Measurements from ENCODE around the gene EPAS1. TPM values are rescaled to one million over a fixed set of nuclear protein-coding genes. Genes with fewer than 3 reads are reported as not detected.

EPAS1 gene
- total and polyA plus RNA-seq, 2 of the 13 experiments (the other 11 are each of a cell fraction or from before 2014, with no cell fraction given) = 47.1 to 182 TPM

- peak; percentile 52; the same call in 1 of the 2 replicates for TF ChIP-seq HOMEZ (CRISPR knock-in tag; IDR thresholded peaks at IDR 0.05; ENCODE audit: low read depth)
- TF ChIP-seq GABPB1 (CRISPR knock-in tag; IDR thresholded peaks at IDR 0.05) = peak; percentile 72
- 0 out of 2 replicates have a peak, but pooled peaks have one; percentile 72 for TF ChIP-seq LBX2 (CRISPR knock-in tag; IDR thresholded peaks at IDR 0.05; ENCODE audit: borderline replicate concordance)
- peak; percentile 55; the same call in 1 of the 2 replicates for TF ChIP-seq ZNF878 (CRISPR knock-in tag; IDR thresholded peaks at IDR 0.05)
- TF ChIP-seq ASH2L (IDR thresholded peaks at IDR 0.05; ENCODE audit: insufficient read length, low read depth, low read length) = peak; percentile 3
- TF ChIP-seq GMEB2 (CRISPR knock-in tag; IDR thresholded peaks at IDR 0.05; ENCODE audit: low read depth) = no peak
- no peak for TF ChIP-seq CREM (IDR thresholded peaks at IDR 0.05)
- no peak for TF ChIP-seq CREM (CRISPR knock-in tag; IDR thresholded peaks at IDR 0.05)
- TF ChIP-seq HHEX (CRISPR knock-in tag; IDR thresholded peaks at IDR 0.05) = no peak
- TF ChIP-seq ZNF614 (CRISPR knock-in tag; IDR thresholded peaks at IDR 0.05; ENCODE audit: borderline replicate concordance) = peak; percentile 75; the same call in 1 of the 2 replicates
- peak; percentile 54; the same call in 1 of the 2 replicates for TF ChIP-seq ZNF768 (CRISPR knock-in tag; IDR thresholded peaks at IDR 0.05)
- no peak for TF ChIP-seq DPF2 (CRISPR knock-in tag; IDR thresholded peaks at IDR 0.05; ENCODE audit: borderline replicate concordance, low read depth)
- no peak for TF ChIP-seq CREB3 (CRISPR knock-in tag; IDR thresholded peaks at IDR 0.05)
- TF ChIP-seq CBX2 (IDR thresholded peaks at IDR 0.05; ENCODE audit: low read depth, low read length) = no peak
- no peak for TF ChIP-seq CBX2 (CRISPR knock-in tag; IDR thresholded peaks at IDR 0.05; ENCODE audit: low read depth)
- peak; percentile 74; the same call in 1 of the 2 replicates for TF ChIP-seq SIN3A (IDR thresholded peaks at IDR 0.05; ENCODE audit: borderline replicate concordance, low read depth, low read length)
- TF ChIP-seq GMEB1 (CRISPR knock-in tag; IDR thresholded peaks at IDR 0.05; ENCODE audit: borderline replicate concordance) = peak; percentile 37
- TF ChIP-seq SMAD9 (CRISPR knock-in tag; IDR thresholded peaks at IDR 0.05) = no peak
- 0 out of 2 replicates have a peak, but pooled peaks have one; percentile 80 for TF ChIP-seq FUBP1 (CRISPR knock-in tag; IDR thresholded peaks at IDR 0.05; ENCODE audit: borderline replicate concordance)
- TF ChIP-seq PTBP1 (IDR thresholded peaks at IDR 0.05; ENCODE audit: low read depth, low read length, poor library complexity, severe bottlenecking) = no peak
- TF ChIP-seq EHMT2 (IDR thresholded peaks at IDR 0.05; ENCODE audit: borderline replicate concordance, low read depth, low read length) = no peak
Observed at GRCh38 chr2:46296840-46297545, at the start of gene EPAS1 (continued).
